Testis (tissue), 2 donors: ENCODE results near the gene EHHADH.

Experiments
- CTCF ChIP-seq, 3 experiments: fragments of 450-650 bp in 2 of 3; fragments of 200-600 bp in 1 of 3; sonication (generic) in 1 of 3; IDR thresholded peaks; one replicate each; pipeline ENCODE4 v1.5.1; 2016 to 2019; ENCODE audit warnings: antibody characterized with exemption in 3 of 3, mild to moderate bottlenecking in 2 of 3, moderate library complexity in 1 of 3
- POLR2A ChIP-seq: fragments of 450-650 bp; IDR thresholded peaks from one replicate; pipeline ENCODE4 v1.6.1; 2017; ENCODE audit warnings: antibody characterized with exemption, mild to moderate bottlenecking, moderate library complexity

- TF ChIP-seq CTCF (IDR thresholded peaks at IDR 0.05) (no peak), POLR2A (no peak)
Measured at GRCh38 chr3:185297867-185298266, 44.0 kb upstream of the EHHADH start.
